SU-DHL-6 (cell line): ENCODE results near the gene GOLIM4.

Source experiments
- H2AFZ ChIP-seq: fragments of 200-600 bp; sonication (generic); 2 replicates; pipeline ENCODE4 v1.6.1; 2014; ENCODE audit warnings: low read depth, mild to moderate bottlenecking, moderate library complexity, mixed read lengths, antibody characterized with exemption, low read length; ENCODE audit not compliant: severe bottlenecking
- H3F3A ChIP-seq: fragments of 200-600 bp; shearing (Covaris generic); 2 replicates; pipeline ENCODE4 v1.6.0; 2016; ENCODE audit warnings: antibody characterized with exemption, mild to moderate bottlenecking; ENCODE audit not compliant: insufficient read depth
- H3K27ac ChIP-seq: fragments of 200-600 bp; sonication (generic); 2 replicates; pipeline ENCODE4 v1.5.1; 2016; ENCODE audit warnings: low read depth, mild to moderate bottlenecking, low read length, moderate library complexity, mixed read lengths
- H3K27me3 ChIP-seq: fragments of 200-600 bp; sonication (generic), shearing (Covaris generic); 2 replicates; pipeline ENCODE4 v1.6.0; 2014; ENCODE audit warnings: mild to moderate bottlenecking, low read length
- H3K36me3 ChIP-seq: fragments of 200-600 bp; sonication (generic); 2 replicates; pipeline ENCODE4 v1.6.1; 2014; ENCODE audit warnings: mild to moderate bottlenecking, low read length, mixed read lengths
- H3K4me2 ChIP-seq: fragments of 300-600, 200-600 bp; shearing (Covaris generic), sonication (generic); 2 replicates; pipeline ENCODE4 v1.6.0; 2014; ENCODE audit warnings: low read length, low read depth, mild to moderate bottlenecking; ENCODE audit not compliant: poor library complexity, severe bottlenecking
- H3K4me3 ChIP-seq: fragments of 200-600 bp; sonication (generic); 2 replicates; pipeline ENCODE4 v1.5.1; 2014; ENCODE audit warnings: antibody characterized with exemption, low read length, mild to moderate bottlenecking, mixed read lengths; ENCODE audit not compliant: insufficient read depth, poor library complexity, severe bottlenecking
- H3K79me2 ChIP-seq: fragments of 200-600 bp; sonication (generic); 2 replicates; pipeline ENCODE4 v1.6.1; 2014; ENCODE audit warnings: mild to moderate bottlenecking, low read length, moderate library complexity; ENCODE audit not compliant: insufficient read depth
- H3K9ac ChIP-seq: fragments of 200-600 bp; sonication (generic); 2 replicates; pipeline ENCODE4 v1.7.0; 2014; ENCODE audit warnings: mild to moderate bottlenecking, low read length
- H3K9me2 ChIP-seq: fragments of 200-600 bp; sonication (generic); replicated peaks from 2 replicates; pipeline ENCODE4 v1.6.1; 2014; ENCODE audit warnings: low read length; ENCODE audit not compliant: insufficient read depth
- H3K9me3 ChIP-seq: fragments of 200-600 bp; sonication (generic); 2 replicates; pipeline ENCODE4 v1.6.1; 2014; ENCODE audit warnings: low read length, mixed read lengths; ENCODE audit not compliant: insufficient read depth
- H4K20me1 ChIP-seq: fragments of 200-600 bp; sonication (generic); 2 replicates; pipeline ENCODE4 v1.6.1; 2014; ENCODE audit warnings: low read depth, mild to moderate bottlenecking, antibody characterized with exemption, low read length, moderate library complexity, mixed read lengths
- CTCF ChIP-seq: fragments of 200-600 bp; sonication (generic); IDR thresholded peaks from one replicate; pipeline ENCODE4 v1.5.1; 2017; ENCODE audit warnings: antibody characterized with exemption, mild to moderate bottlenecking, low read length, moderate library complexity; ENCODE audit not compliant: insufficient read depth, poor library complexity, severe bottlenecking
- EZH2phosphoT487 ChIP-seq: fragments of 200-600 bp; sonication (generic), shearing (Covaris generic); conservative IDR thresholded peaks from 2 replicates; pipeline ENCODE4 v1.6.1; 2018; ENCODE audit warnings: mild to moderate bottlenecking, antibody characterized with exemption, low read length, moderate library complexity, mixed read lengths

GOLIM4 gene

GRCh38 chr3:167992381-167992780, 103.3 kb downstream of the GOLIM4 start:
- Histone ChIP-seq H3K9me2 (no peaks in the 10 kb centered on the region), H3K9ac (no peak overlapping the region), H3K4me3 (no peak overlapping the region), H2AFZ (no peak overlapping the region), H3K4me2 (no peak overlapping the region), H3K36me3 (no peaks in the 10 kb centered on the region), H3K27me3 (no peaks in the 10 kb centered on the region), H4K20me1 (no peaks in the 10 kb centered on the region), H3K27ac (no peak overlapping the region), H3K79me2 (no peaks in the 10 kb centered on the region), H3K9me3 (no peaks in the 10 kb centered on the region), H3F3A (no peaks in the 10 kb centered on the region)
- no peak for TF ChIP-seq EZH2phosphoT487
- no peak for TF ChIP-seq CTCF

GRCh38 chr3:167991213-167991612, 104.5 kb downstream of the GOLIM4 start:
- no peak overlapping the region for H3K27ac ChIP-seq
- H2AFZ ChIP-seq: no peak overlapping the region
- H3K9ac ChIP-seq: no peak overlapping the region
- H3K4me2 ChIP-seq: no peak overlapping the region
- no peaks in the 10 kb centered on the region for H3K9me3 ChIP-seq
- no peaks in the 10 kb centered on the region for H3K9me2 ChIP-seq
- H3K27me3 ChIP-seq: no peaks in the 10 kb centered on the region
- H3K4me3 ChIP-seq: no peak overlapping the region
- H3K79me2 ChIP-seq: no peaks in the 10 kb centered on the region
- no peaks in the 10 kb centered on the region for H3K36me3 ChIP-seq
- no peak for TF ChIP-seq EZH2phosphoT487
- TF ChIP-seq CTCF: no peak
- H3F3A ChIP-seq: no peaks in the 10 kb centered on the region
- no peaks in the 10 kb centered on the region for H4K20me1 ChIP-seq

GRCh38 chr3:167989999-167990398, 105.7 kb downstream of the GOLIM4 start:
- Histone ChIP-seq H3K9me3 (no peaks in the 10 kb centered on the region), H3K9ac (no peak overlapping the region), H3K79me2 (no peaks in the 10 kb centered on the region), H3K27ac (no peak overlapping the region), H3K4me3 (no peak overlapping the region), H3F3A (no peaks in the 10 kb centered on the region), H3K4me2 (no peak overlapping the region), H4K20me1 (no peaks in the 10 kb centered on the region), H3K27me3 (no peaks in the 10 kb centered on the region), H3K9me2 (no peaks in the 10 kb centered on the region), H2AFZ (no peak overlapping the region), H3K36me3 (no peaks in the 10 kb centered on the region)
- TF ChIP-seq EZH2phosphoT487: no peak

- Histone ChIP-seq H3K9me3 (no peaks in the 10 kb centered on the region), H3K9me2 (no peaks in the 10 kb centered on the region), H3K27me3 (no peaks in the 10 kb centered on the region), H3F3A (no peaks in the 10 kb centered on the region), H3K27ac (no peak overlapping the region), H3K79me2 (no peaks in the 10 kb centered on the region), H3K4me2 (no peak overlapping the region), H4K20me1 (no peaks in the 10 kb centered on the region), H2AFZ (no peak overlapping the region), H3K36me3 (no peaks in the 10 kb centered on the region), H3K4me3 (no peak overlapping the region), H3K9ac (no peak overlapping the region)
- TF ChIP-seq EZH2phosphoT487 (no peak), CTCF (no peak)
These were observed 106.7 kb downstream of the GOLIM4 start for GRCh38 chr3:167989066-167989465.
